Panc1 (cell line): ENCODE measurements around the gene ZNF672. TPM values are rescaled to one million over a fixed set of nuclear protein-coding genes. Genes with fewer than 3 reads are reported as not detected.

Experiments used
- ATAC-seq: fragments of 200-7000 bp; cut with Tn5 transposase; 2 replicates; pipeline ENCODE4 v1.9.1; 2020; ENCODE audit warnings: mild to moderate bottlenecking, moderate library complexity
- BruUV-seq: library from RNA; stranded (reverse); fragments of 400-500 nt; replicated peaks from 2 replicates; lab custom pipeline; 2021; lab: Mats Ljungman, UMichigan
- CTCF ChIA-PET: fragments of 300-600 bp; sonication (Branson Sonifier 250); formaldehyde crosslinking; loops from one replicate; lab custom pipeline; 2022; ENCODE audit warnings: antibody characterized with exemption; lab: Charles Lee
- POLR2A ChIA-PET: fragments of 300-600 bp; sonication (Branson Sonifier 250); formaldehyde crosslinking; loops from one replicate; lab custom pipeline; 2022; ENCODE audit warnings: antibody characterized with exemption; lab: Charles Lee
- DNase-seq: peaks from one replicate; pipeline ENCODE4 v3.0.0-alpha.2; 2010; ENCODE audit warnings: low read depth, low spot score
- H3K27ac ChIP-seq: 2 replicates; pipeline ENCODE4 v1.5.1; 2011; ENCODE audit warnings: mild to moderate bottlenecking, low read length, inconsistent platforms
- H3K27me3 ChIP-seq: fragments of 200-500 bp; sonication (Bioruptor generic); 2 replicates; pipeline ENCODE4 v1.6.0; 2014; ENCODE audit warnings: low read length, inconsistent platforms; ENCODE audit not compliant: control insufficient read depth, insufficient read depth
- H3K36me3 ChIP-seq: fragments of 200-500 bp; sonication (Bioruptor generic); 2 replicates; pipeline ENCODE4 v1.5.1; 2014; ENCODE audit warnings: inconsistent platforms, mild to moderate bottlenecking, low read length, moderate library complexity; ENCODE audit not compliant: control insufficient read depth, insufficient read depth
- H3K4me1 ChIP-seq: 2 replicates; pipeline ENCODE4 v1.5.1; 2011; ENCODE audit warnings: inconsistent platforms, mild to moderate bottlenecking, low read length, moderate library complexity; ENCODE audit not compliant: control insufficient read depth, insufficient read depth
- H3K4me3 ChIP-seq, 2 experiments: 2 replicates each; pipeline ENCODE4 v1.5.1; 2011 to 2012; ENCODE audit warnings: low read depth in 2 of 2, low read length in 2 of 2, mild to moderate bottlenecking in 2 of 2, inconsistent platforms in 1 of 2, moderate library complexity in 1 of 2
- H3K9me3 ChIP-seq: fragments of 200-500 bp; sonication (Bioruptor generic); 2 replicates; pipeline ENCODE4 v1.5.1; 2014; ENCODE audit warnings: low read depth, mild to moderate bottlenecking, inconsistent platforms, low read length, moderate library complexity; ENCODE audit not compliant: control insufficient read depth, insufficient read depth
- CTCF ChIP-seq: fragments of 450-650 bp; IDR thresholded peaks from 2 replicates; pipeline ENCODE4 v1.5.1; 2017; ENCODE audit warnings: mild to moderate bottlenecking
- POLR2AphosphoS5 ChIP-seq: IDR thresholded peaks from 2 replicates; pipeline ENCODE4 v1.6.1; 2012; ENCODE audit warnings: mild to moderate bottlenecking, low read depth, low read length, moderate library complexity
- REST ChIP-seq, 2 experiments: IDR thresholded peaks; 2 replicates each; pipeline ENCODE4 v1.6.1; 2011 to 2012; ENCODE audit warnings: low read depth in 2 of 2, control low read depth in 1 of 2, low read length in 1 of 2, mild to moderate bottlenecking in 1 of 2, moderate library complexity in 1 of 2; ENCODE audit not compliant: insufficient read depth in 1 of 2
- SIN3A ChIP-seq: IDR thresholded peaks from 2 replicates; pipeline ENCODE4 v1.6.1; 2012; ENCODE audit warnings: low read depth, mild to moderate bottlenecking, low read length, moderate library complexity, borderline replicate concordance; ENCODE audit not compliant: insufficient read depth
- TCF7L2 ChIP-seq: IDR thresholded peaks from 2 replicates; pipeline ENCODE4 v1.6.1; 2011; ENCODE audit warnings: mild to moderate bottlenecking, low read depth, low read length, inconsistent platforms
- in situ Hi-C: cut with HindIII; loops from 2 replicates; pipeline ENCODE4 v1.10.0; 2016; ENCODE audit warnings: low sequenced_read_pairs, low pct_unique_long_range_greater_than_20kb
- intact Hi-C: fragments of 100-400 bp; cut with micrococcal nuclease; formaldehyde crosslinking; loops from one replicate; pipeline ENCODE4 v1.10.0; 2022; ENCODE audit not compliant: unreplicated experiment
- total RNA-seq: library from RNA; stranded (reverse); gene quantifications from one replicate; pipeline ENCODE4 v1.2.1, GENCODE V29; 2021; ENCODE audit not compliant: unreplicated experiment

Gene ZNF672
- total RNA-seq, 1 experiment from 2014 or later = 36.2 TPM

GRCh38 chr1:248843687-248844086, 5.7 kb downstream of the ZNF672 start:
- in situ Hi-C loops = no loop called here
- POLR2A ChIA-PET = interaction anchor here (0.6 kb wide), 1 partner anchor 14 kb away, joined by 3 read pairs; no protein-coding TSS in a partner anchor
- no peak for DNase-seq
- no peaks in the 10 kb centered on the region for H3K9me3 ChIP-seq
- H3K27me3 ChIP-seq = no peaks in the 10 kb centered on the region
- CTCF ChIA-PET = no interaction called here
- TF ChIP-seq REST (IDR thresholded peaks at IDR 0.05; ENCODE audit: insufficient read depth in 1 of 2, low read depth in 2 of 2, low read length in 1 of 2) (no peak), CTCF (no peak), POLR2AphosphoS5 (no peak), TCF7L2 (no peak), SIN3A (no peak)
- ATAC-seq = no peak
- intact Hi-C loops = no loop called here
- BruUV-seq = no TSS peak
- H3K27ac ChIP-seq = no peak overlapping the region
- no peak overlapping the region for H3K4me3 ChIP-seq
- H3K4me1 ChIP-seq = no peaks in the 10 kb centered on the region
- peaks cover 7% of the 10 kb centered on the region; the same call in 1 of the 2 replicates for H3K36me3 ChIP-seq

- ChIA-PET CTCF (no interaction called here), POLR2A (no interaction called here)
- Histone ChIP-seq H3K27ac (no peak overlapping the region), H3K9me3 (no peaks in the 10 kb centered on the region), H3K36me3 (peaks cover 7% of the 10 kb centered on the region; the same call in 1 of the 2 replicates), H3K4me1 (peaks cover 2% of the 10 kb centered on the region; the same call in 1 of the 2 replicates), H3K4me3 (no peak overlapping the region), H3K27me3 (no peaks in the 10 kb centered on the region)
- TF ChIP-seq SIN3A = no peak
- TF ChIP-seq CTCF = no peak
- TF ChIP-seq REST (IDR thresholded peaks at IDR 0.05; ENCODE audit: insufficient read depth in 1 of 2, low read depth in 2 of 2, low read length in 1 of 2) = no peak
- no peak for TF ChIP-seq POLR2AphosphoS5
- no peak for TF ChIP-seq TCF7L2
- ATAC-seq (no peak), DNase-seq (no peak)
- BruUV-seq = no TSS peak
- in situ Hi-C loops = no loop called here
- intact Hi-C loops = no loop called here
Observed at GRCh38 chr1:248844526-248844925, 6.5 kb downstream of the ZNF672 start.
